Endometrium (tissue), 2 donors: Measurements from ENCODE around the gene LINGO1.

Experiments
- FAIRE-seq: peaks from 2 replicates; lab custom pipeline; 2012; peaks lifted over from hg19 to GRCh38; lab: Jason Lieb, UNC
- donor health status: control.
- donor health status: control.

LINGO1 gene

GRCh38 chr15:77632534-77633133, at the start of gene LINGO1:
Gene LINGO1 (minus strand): TSS chr15:77632912. CDS start chr15:77632315, 597 bp downstream.
- no peak for FAIRE-seq

- FAIRE-seq = no peak
These were observed 48.6 kb upstream of the LINGO1 start for GRCh38 chr15:77681362-77681761.

- FAIRE-seq = no peak
These were observed 44.1 kb upstream of the LINGO1 start for GRCh38 chr15:77676569-77677375.

- no peak for FAIRE-seq
These were observed 43.2 kb upstream of the LINGO1 start for GRCh38 chr15:77675806-77676415.

- no peak for FAIRE-seq
These were observed 41.6 kb upstream of the LINGO1 start for GRCh38 chr15:77674327-77674726.

GRCh38 chr15:77673866-77674265, 41.2 kb upstream of the LINGO1 start:
- FAIRE-seq = no peak

- no peak for FAIRE-seq
These were observed 39.4 kb upstream of the LINGO1 start for GRCh38 chr15:77672135-77672534.

GRCh38 chr15:77671362-77672056, 38.8 kb upstream of the LINGO1 start:
- FAIRE-seq = no peak

GRCh38 chr15:77670558-77671361, 38.0 kb upstream of the LINGO1 start:
- no peak for FAIRE-seq

- FAIRE-seq = no peak
These were observed 37.2 kb upstream of the LINGO1 start for GRCh38 chr15:77669896-77670295.

GRCh38 chr15:77667338-77668234, 34.9 kb upstream of the LINGO1 start:
- no peak for FAIRE-seq

GRCh38 chr15:77666296-77666660, 33.6 kb upstream of the LINGO1 start:
- no peak for FAIRE-seq

- no peak for FAIRE-seq
These were observed 33.0 kb upstream of the LINGO1 start for GRCh38 chr15:77665530-77666295.

- no peak for FAIRE-seq
These were observed 31.7 kb upstream of the LINGO1 start for GRCh38 chr15:77664428-77664827.

- no peak for FAIRE-seq
These were observed 30.5 kb upstream of the LINGO1 start for GRCh38 chr15:77663256-77663655.

- no peak for FAIRE-seq
These were observed 26.9 kb upstream of the LINGO1 start for GRCh38 chr15:77659350-77660321.

- no peak for FAIRE-seq
These were observed 25.6 kb upstream of the LINGO1 start for GRCh38 chr15:77658304-77658703.

GRCh38 chr15:77657634-77658238, 25.0 kb upstream of the LINGO1 start:
- no peak for FAIRE-seq
